SK-N-SH (cell line): ENCODE results near the gene PZP. TPM values are rescaled to one million over a fixed set of nuclear protein-coding genes. Genes with fewer than 3 reads are reported as not detected.

ENCODE experiments used
- CTCF ChIA-PET: fragments of 300-600, 350-600 bp; formaldehyde crosslinking; extraction: SDS; loops from one replicate; lab custom pipeline; 2021; lab: Yijun Ruan, JAX
- POLR2A ChIA-PET: fragments of 350-600 bp; sonication (Branson Sonifier 250); formaldehyde crosslinking; extraction: SDS; loops from one replicate; lab custom pipeline; 2020; ENCODE audit warnings: antibody characterized with exemption, inconsistent platforms; lab: Yijun Ruan, JAX
- DNase-seq: peaks from one replicate; pipeline ENCODE4 v3.0.0; 2012
- H2AFZ ChIP-seq: fragments of 200-600 bp; sonication (generic); 2 replicates; pipeline ENCODE4 v1.8.1; 2016; ENCODE audit warnings: antibody characterized with exemption, mild to moderate bottlenecking, low read depth
- H3F3A ChIP-seq: fragments of 200-600 bp; sonication (generic); replicated peaks from 2 replicates; pipeline ENCODE3; 2016; ENCODE audit warnings: antibody characterized with exemption, mild to moderate bottlenecking; ENCODE audit not compliant: insufficient read depth
- H3K27ac ChIP-seq, 2 experiments: fragments of 200-500 bp in 1 of 2; fragments of 200-600 bp in 1 of 2; sonication (Bioruptor generic) in 1 of 2; sonication (generic), shearing (Covaris generic) in 1 of 2; 2 replicates each; pipeline versions ENCODE4 v1.5.1 to v1.6.1; 2014 to 2016; ENCODE audit warnings: low read depth in 2 of 2, inconsistent platforms in 1 of 2, low read length in 1 of 2, mild to moderate bottlenecking in 1 of 2, mixed read lengths in 1 of 2
- H3K27me3 ChIP-seq: fragments of 200-600 bp; sonication (generic), shearing (Covaris generic); 2 replicates; pipeline ENCODE4 v1.6.1; 2016; ENCODE audit warnings: mixed run types; ENCODE audit not compliant: insufficient read depth
- H3K36me3 ChIP-seq, 2 experiments: fragments of 200-500 bp in 1 of 2; fragments of 200-600 bp in 1 of 2; sonication (Bioruptor generic) in 1 of 2; sonication (generic) in 1 of 2; replicated peaks in 1 of 2; 2 replicates each; pipeline versions ENCODE3 to v1.5.1; 2014 to 2016; ENCODE audit warnings: low read length in 1 of 2, mild to moderate bottlenecking in 1 of 2; ENCODE audit not compliant: insufficient read depth in 2 of 2, control insufficient read depth in 1 of 2
- H3K4me1 ChIP-seq, 2 experiments: fragments of 200-500 bp in 1 of 2; fragments of 200-600 bp in 1 of 2; sonication (Bioruptor generic) in 1 of 2; sonication (generic), shearing (Covaris generic) in 1 of 2; 2 replicates each; pipeline versions ENCODE4 v1.5.1 to v1.6.1; 2014 to 2016; ENCODE audit warnings: low read depth in 1 of 2, low read length in 1 of 2, mixed run types in 1 of 2; ENCODE audit not compliant: insufficient read depth in 2 of 2, control insufficient read depth in 1 of 2
- H3K4me2 ChIP-seq: fragments of 200-600 bp; sonication (generic), shearing (Covaris generic); 2 replicates; pipeline ENCODE4 v1.6.1; 2017; ENCODE audit warnings: mixed run types
- H3K4me3 ChIP-seq, 2 experiments: fragments of 200-500 bp in 1 of 2; fragments of 200-600 bp in 1 of 2; sonication (Bioruptor generic) in 1 of 2; sonication (generic), shearing (Covaris generic) in 1 of 2; 2 replicates each; pipeline versions ENCODE4 v1.5.1 to v1.8.1; 2014 to 2016; ENCODE audit warnings: low read depth in 2 of 2, inconsistent platforms in 1 of 2, low read length in 1 of 2, mild to moderate bottlenecking in 1 of 2, mixed read lengths in 1 of 2, moderate library complexity in 1 of 2
- H3K79me2 ChIP-seq: fragments of 200-600 bp; sonication (generic); 2 replicates; pipeline ENCODE4 v1.8.1; 2017; ENCODE audit warnings: mild to moderate bottlenecking; ENCODE audit not compliant: insufficient read depth
- H3K9ac ChIP-seq: fragments of 200-600 bp; sonication (generic); 2 replicates; pipeline ENCODE4 v1.6.1; 2017; ENCODE audit warnings: mixed run types
- H3K9me2 ChIP-seq: fragments of 200-600 bp; sonication (generic); 2 replicates; pipeline ENCODE4 v1.6.1; 2017; ENCODE audit warnings: mixed run types
- H3K9me3 ChIP-seq: fragments of 200-600 bp; sonication (generic); 2 replicates; pipeline ENCODE4 v1.6.1; 2017; ENCODE audit warnings: mixed run types, mild to moderate bottlenecking, moderate library complexity
- H4K20me1 ChIP-seq: fragments of 200-600 bp; sonication (generic); 2 replicates; pipeline ENCODE4 v1.6.1; 2017; ENCODE audit warnings: mild to moderate bottlenecking, mixed run types; ENCODE audit not compliant: insufficient read depth
- CHD2 ChIP-seq: fragments of 150-350 bp; IDR thresholded peaks from 2 replicates; pipeline ENCODE4 v1.6.1; 2018; ENCODE audit warnings: low read length; ENCODE audit not compliant: partially characterized antibody
- ELF1 ChIP-seq: IDR thresholded peaks from 2 replicates; pipeline ENCODE4 v1.4.0; 2012
- FOXJ3 ChIP-seq: sonication (generic); formaldehyde crosslinking; IDR thresholded peaks from 2 replicates; pipeline ENCODE4 v1.5.1; 2020; ENCODE audit warnings: mild to moderate bottlenecking, missing genetic modification reagents
- FOXM1 ChIP-seq: IDR thresholded peaks from 2 replicates; pipeline ENCODE4 v1.4.0; 2012; ENCODE audit warnings: low read depth, mild to moderate bottlenecking
- GABPA ChIP-seq: IDR thresholded peaks from 2 replicates; pipeline ENCODE4 v1.4.0; 2012; ENCODE audit warnings: low read depth, mild to moderate bottlenecking
- GATA2 ChIP-seq: sonication (generic); formaldehyde crosslinking; IDR thresholded peaks from 2 replicates; pipeline ENCODE4 v1.5.0; 2020; ENCODE audit warnings: mild to moderate bottlenecking, missing genetic modification reagents
- JUND ChIP-seq: IDR thresholded peaks from 2 replicates; pipeline ENCODE4 v1.4.0; 2012
- MAX ChIP-seq: IDR thresholded peaks from 2 replicates; pipeline ENCODE4 v1.4.0; 2012; ENCODE audit warnings: low read depth
- MXI1 ChIP-seq: IDR thresholded peaks from 2 replicates; pipeline ENCODE4 v1.6.1; 2012; ENCODE audit warnings: mild to moderate bottlenecking, low read depth, low read length, improper control_type of control experiment
- NFIC ChIP-seq: IDR thresholded peaks from 2 replicates; pipeline ENCODE4 v1.4.0; 2012; ENCODE audit warnings: borderline replicate concordance
- NRF1 ChIP-seq: IDR thresholded peaks from 2 replicates; pipeline ENCODE4 v1.6.1; 2012; ENCODE audit warnings: low read depth, mild to moderate bottlenecking, low read length
- RAD21 ChIP-seq: IDR thresholded peaks from 2 replicates; pipeline ENCODE4 v1.6.1; 2012; ENCODE audit warnings: mild to moderate bottlenecking, low read length
- RCOR1 ChIP-seq: fragments of 150-350 bp; IDR thresholded peaks from 2 replicates; pipeline ENCODE4 v1.6.1; 2017; ENCODE audit warnings: antibody characterized with exemption, low read length
- RFX5 ChIP-seq: IDR thresholded peaks from 2 replicates; pipeline ENCODE4 v1.6.1; 2012; ENCODE audit warnings: mild to moderate bottlenecking, improper control_type of control experiment, low read length
- RXRA ChIP-seq: IDR thresholded peaks from 2 replicates; pipeline ENCODE4 v1.4.0; 2012; ENCODE audit warnings: low read depth, mild to moderate bottlenecking, borderline replicate concordance
- SIN3A ChIP-seq: IDR thresholded peaks from 2 replicates; pipeline ENCODE4 v1.6.1; 2012; ENCODE audit warnings: low read depth, mild to moderate bottlenecking, low read length, moderate library complexity, borderline replicate concordance
- SMC3 ChIP-seq: IDR thresholded peaks from 2 replicates; pipeline ENCODE4 v1.6.1; 2012; ENCODE audit warnings: low read depth, low read length, improper control_type of control experiment
- TAF1 ChIP-seq: IDR thresholded peaks from 2 replicates; pipeline ENCODE4 v1.6.1; 2012; ENCODE audit warnings: low read depth, mild to moderate bottlenecking, low read length, moderate library complexity, borderline replicate concordance
- TCF12 ChIP-seq: IDR thresholded peaks from 2 replicates; pipeline ENCODE4 v1.4.0; 2012
- TEAD4 ChIP-seq: IDR thresholded peaks from 2 replicates; pipeline ENCODE4 v1.4.0; 2012; ENCODE audit warnings: mild to moderate bottlenecking, borderline replicate concordance; ENCODE audit not compliant: insufficient read depth
- USF1 ChIP-seq: IDR thresholded peaks from 2 replicates; pipeline ENCODE4 v1.4.0; 2012; ENCODE audit warnings: low read depth, borderline replicate concordance
- USF2 ChIP-seq: fragments of 150-350 bp; IDR thresholded peaks from 2 replicates; pipeline ENCODE4 v1.6.1; 2017; ENCODE audit warnings: antibody characterized with exemption, low read length, low read depth, borderline replicate concordance
- WGBS: methylation state at CpG from one replicate; pipeline ENCODE4 v1.1.6; 2017; ENCODE audit warnings: low lambda C conversion rate; 5-methylcytosine and 5-hydroxymethylcytosine counted together
- polyA plus RNA-seq, 3 experiments: library from polyadenylated mRNA; depleted of rRNA; stranded (reverse); fragments of >200 nt; gene quantifications; 2 replicates each; pipeline ENCODE4 v1.2.3, GENCODE V29; 2012

The PZP gene
- polyA plus RNA-seq, 1 of the 3 experiments (the other 2 are of a cell fraction) = not detected

- TF ChIP-seq TEAD4 (no peak), MAX (no peak), GATA2 (CRISPR knock-in tag) (no peak), RAD21 (no peak), TCF12 (no peak), FOXM1 (no peak), GABPA (no peak)
- 23% methylated on average over 3 of the region's 3 CpGs for WGBS
- no peaks in the 10 kb centered on the region for H3K9me3 ChIP-seq
- H3K27me3 ChIP-seq = no peaks in the 10 kb centered on the region
- no peaks in the 10 kb centered on the region for H3K9me2 ChIP-seq
- H3K4me1 ChIP-seq = no peaks in the 10 kb centered on the region
- no peak overlapping the region for H2AFZ ChIP-seq
- ChIA-PET POLR2A (no interaction called here), CTCF (no interaction called here)
- H4K20me1 ChIP-seq = no peaks in the 10 kb centered on the region
- no peak overlapping the region for H3K4me3 ChIP-seq
- no peaks in the 10 kb centered on the region for H3K79me2 ChIP-seq
- H3F3A ChIP-seq = no peaks in the 10 kb centered on the region
- no peak for DNase-seq
- no peak overlapping the region for H3K9ac ChIP-seq
- no peak overlapping the region for H3K4me2 ChIP-seq
- no peak overlapping the region for H3K27ac ChIP-seq
- H3K36me3 ChIP-seq = no peaks in the 10 kb centered on the region
Measured at GRCh38 chr12:9118158-9118557, 90.0 kb downstream of the PZP start.

- H3F3A ChIP-seq = no peaks in the 10 kb centered on the region
- H3K79me2 ChIP-seq = no peaks in the 10 kb centered on the region
- H3K4me3 ChIP-seq = no peak within 1 kb of the TSS
- H2AFZ ChIP-seq = no peak within 1 kb of the TSS
- no peak for DNase-seq
- H3K9me3 ChIP-seq = no peaks in the 10 kb centered on the region
- no peaks in the 10 kb centered on the region for H3K4me1 ChIP-seq
- no peaks in the 10 kb centered on the region for H3K27me3 ChIP-seq
- ChIA-PET CTCF (interaction anchor here (0.7 to 1.2 kb wide), 2 partner anchors 9 to 75 kb away, joined by 3 read pairs; no protein-coding TSS in a partner anchor), POLR2A (no interaction called here)
- H3K27ac ChIP-seq = no peak within 1 kb of the TSS
- H3K4me2 ChIP-seq = no peak within 1 kb of the TSS
- no peak within 1 kb of the TSS for H3K9ac ChIP-seq
- no peaks in the 10 kb centered on the region for H3K9me2 ChIP-seq
- 44% methylated on average over 9 of the region's 9 CpGs for WGBS
- TF ChIP-seq SIN3A = no peak
- no peak for TF ChIP-seq MXI1
- no peak for TF ChIP-seq RCOR1
- no peak for TF ChIP-seq GATA2 (CRISPR knock-in tag)
- no peak for TF ChIP-seq TAF1
- no peaks in the 10 kb centered on the region for H4K20me1 ChIP-seq
- no peaks in the 10 kb centered on the region for H3K36me3 ChIP-seq
Measured at GRCh38 chr12:9115731-9116559, 92.2 kb downstream of the PZP start, which contains the start of gene A2M. Gene A2M (minus strand): TSS chr12:9115919. CDS start chr12:9115849, 70 bp downstream.

GRCh38 chr12:9114946-9115345 lies 93.2 kb downstream of the PZP start:
- Histone ChIP-seq H3K27ac (no peak overlapping the region), H3K4me2 (no peak overlapping the region), H3F3A (no peaks in the 10 kb centered on the region), H3K4me1 (no peaks in the 10 kb centered on the region), H3K9me2 (no peaks in the 10 kb centered on the region), H4K20me1 (no peaks in the 10 kb centered on the region), H3K9me3 (no peaks in the 10 kb centered on the region), H3K79me2 (no peaks in the 10 kb centered on the region), H3K27me3 (no peaks in the 10 kb centered on the region), H2AFZ (no peak overlapping the region), H3K4me3 (no peak overlapping the region), H3K36me3 (no peaks in the 10 kb centered on the region), H3K9ac (no peak overlapping the region)
- ChIA-PET CTCF (interaction anchor here (0.7 to 1.6 kb wide), 2 partner anchors 10 to 225 kb away, joined by 3 read pairs; no protein-coding TSS in a partner anchor), POLR2A (no interaction called here)
- DNase-seq = no peak
- TF ChIP-seq JUND (no peak), GATA2 (CRISPR knock-in tag) (no peak), RCOR1 (no peak), NFIC (no peak), RXRA (no peak), USF2 (no peak), NRF1 (no peak), FOXJ3 (CRISPR knock-in tag) (no peak), SMC3 (no peak), TCF12 (no peak), ELF1 (no peak), CHD2 (no peak), RFX5 (no peak), USF1 (no peak)
